Stimulated activated CD4-positive, alpha-beta T cell treated with anti-CD3 and anti-CD28 coated beads, Interleukin-12 subunit alpha, Interleukin-12 subunit beta, amount 100 ng/mL, for 4 hours (primary cell): ENCODE results near the gene TIMM8A.

Source experiments
- DNase-seq: peaks from one replicate; pipeline ENCODE4 v3.0.0-alpha.2; 2020

The TIMM8A gene, protein sequence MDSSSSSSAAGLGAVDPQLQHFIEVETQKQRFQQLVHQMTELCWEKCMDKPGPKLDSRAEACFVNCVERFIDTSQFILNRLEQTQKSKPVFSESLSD

DNA sequence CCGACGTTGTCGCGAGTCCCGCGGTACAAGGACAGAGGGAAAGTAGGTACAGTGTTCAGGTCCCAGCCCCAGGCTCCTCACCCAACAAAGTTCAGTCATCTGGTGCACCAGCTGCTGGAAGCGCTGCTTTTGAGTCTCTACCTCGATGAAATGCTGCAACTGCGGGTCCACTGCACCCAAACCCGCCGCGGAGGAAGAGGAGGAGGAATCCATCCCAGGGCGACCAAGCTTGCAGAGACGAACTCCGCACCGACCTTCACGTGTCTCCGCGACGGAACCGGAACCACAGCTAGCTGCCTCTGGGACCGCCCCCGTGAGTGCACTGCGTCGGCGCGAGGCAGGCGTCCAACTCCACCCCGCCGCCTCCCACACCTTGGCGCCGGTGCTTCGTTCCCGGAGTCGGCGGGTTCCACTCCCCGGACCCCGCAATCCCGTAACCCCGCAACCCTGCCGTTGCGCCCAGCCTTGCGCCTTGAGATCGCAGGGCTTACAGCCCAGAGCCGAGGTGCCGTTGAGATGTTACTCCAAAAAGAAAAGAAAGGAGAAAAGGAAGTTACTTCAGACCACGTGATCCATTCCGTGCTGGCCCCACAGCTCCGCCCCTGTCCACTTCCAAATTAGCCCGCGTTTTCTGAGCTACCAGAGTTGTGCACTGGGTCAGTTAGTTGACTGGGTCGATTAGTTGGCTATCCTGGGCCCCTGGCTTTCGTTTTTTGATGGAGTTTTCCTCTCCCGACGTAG, at the start of gene TIMM8A:
Gene TIMM8A, minus strand, starts transcription at position 291 of the 741 bp plus-strand sequence. Its CDS starts 78 bp downstream, at position 213.
- peak; percentile 73 for DNase-seq

DNA sequence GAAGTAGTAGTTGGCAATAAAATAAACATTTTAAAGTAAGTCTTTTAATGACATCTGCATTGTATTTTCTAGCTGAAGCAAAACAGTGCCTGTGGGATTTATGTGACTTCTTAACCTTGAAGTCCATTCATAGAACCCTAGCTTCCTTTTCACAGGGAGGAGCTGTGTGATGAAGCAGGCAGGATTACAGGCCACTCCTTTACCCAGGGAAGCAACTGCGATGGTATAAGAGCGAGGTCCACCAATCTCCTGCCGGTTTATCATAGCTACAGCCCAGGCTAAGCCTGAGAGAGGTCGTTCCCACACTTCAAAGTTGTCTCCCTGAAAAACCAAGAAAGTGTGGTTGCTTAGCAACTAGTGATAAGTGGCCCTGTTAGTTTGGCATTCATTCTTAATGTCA, 49.2 kb upstream of the TIMM8A start:
- no peak for DNase-seq

DNA sequence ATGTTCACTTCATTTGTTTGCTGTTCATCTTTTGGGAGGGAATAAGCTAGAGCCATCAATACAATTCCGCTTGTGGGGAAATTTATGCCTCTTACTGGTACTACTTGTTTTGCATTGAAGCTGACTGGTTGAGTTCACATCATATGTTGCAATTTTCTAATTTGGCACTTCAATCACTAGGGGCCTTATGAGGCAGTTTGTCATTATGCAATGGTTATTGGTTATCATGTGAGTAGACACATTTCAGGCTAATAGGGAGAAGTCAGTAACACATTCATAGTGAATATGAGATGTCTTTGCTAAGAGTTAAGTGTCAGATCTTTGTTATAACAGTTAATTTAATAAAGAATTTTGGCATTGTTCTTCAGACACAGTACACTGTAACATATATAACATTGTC, 47.2 kb upstream of the TIMM8A start:
- no peak for DNase-seq

DNA sequence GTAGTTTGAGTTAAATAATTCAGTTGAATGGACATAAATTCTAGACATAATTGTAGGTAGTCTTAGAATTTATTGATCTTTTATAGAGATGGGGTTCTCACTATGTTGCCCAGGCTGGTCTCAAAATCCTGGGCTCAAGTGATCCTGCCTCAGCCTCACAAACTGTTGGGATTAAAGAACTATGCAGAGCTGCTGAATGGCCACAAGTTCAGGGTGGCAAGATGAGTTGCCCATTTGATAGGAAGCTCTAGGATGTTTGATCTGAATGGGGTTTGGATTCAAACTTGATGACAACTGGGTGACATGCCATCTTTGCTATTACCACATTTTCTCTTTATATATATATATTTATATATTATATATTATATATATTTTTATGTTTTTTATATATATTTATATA, 45.8 kb upstream of the TIMM8A start:
- DNase-seq = no peak

DNA sequence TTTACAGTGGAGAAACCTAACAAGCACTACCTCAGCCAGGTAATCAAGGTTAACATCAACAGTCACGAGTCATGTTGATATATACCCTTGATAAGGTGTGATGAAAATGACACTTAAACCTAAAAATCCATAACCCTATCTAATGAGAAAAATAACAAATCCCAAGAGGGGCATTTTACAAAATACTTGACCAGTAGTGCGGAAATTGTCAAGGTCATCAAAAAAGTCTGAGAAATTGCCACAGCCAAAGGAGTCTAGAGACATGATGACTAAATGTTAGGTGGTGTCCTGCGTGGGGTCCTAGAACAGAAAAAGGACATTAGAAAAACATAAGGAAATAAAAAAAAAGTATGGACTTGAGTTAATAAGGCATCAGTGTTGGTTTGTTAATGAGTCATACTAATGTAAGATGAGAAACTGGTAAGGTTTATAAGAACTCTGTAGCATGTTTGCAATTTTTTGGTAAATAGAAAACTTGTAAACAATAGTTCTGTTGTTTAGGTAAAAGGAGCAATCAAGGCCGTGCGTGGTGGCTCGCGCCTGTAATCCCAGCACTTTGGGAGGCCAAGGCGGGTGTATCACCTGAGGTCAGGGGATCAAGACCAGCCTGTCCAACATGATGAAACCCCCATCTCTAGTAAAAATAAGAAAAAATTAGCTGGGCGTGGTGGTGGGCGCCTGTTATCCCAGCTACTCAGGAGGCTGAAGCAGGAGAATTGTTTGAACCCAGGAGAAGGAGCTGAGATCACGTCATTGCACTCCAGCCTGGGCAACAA, 45.2 kb upstream of the TIMM8A start:
- no peak for DNase-seq

DNA sequence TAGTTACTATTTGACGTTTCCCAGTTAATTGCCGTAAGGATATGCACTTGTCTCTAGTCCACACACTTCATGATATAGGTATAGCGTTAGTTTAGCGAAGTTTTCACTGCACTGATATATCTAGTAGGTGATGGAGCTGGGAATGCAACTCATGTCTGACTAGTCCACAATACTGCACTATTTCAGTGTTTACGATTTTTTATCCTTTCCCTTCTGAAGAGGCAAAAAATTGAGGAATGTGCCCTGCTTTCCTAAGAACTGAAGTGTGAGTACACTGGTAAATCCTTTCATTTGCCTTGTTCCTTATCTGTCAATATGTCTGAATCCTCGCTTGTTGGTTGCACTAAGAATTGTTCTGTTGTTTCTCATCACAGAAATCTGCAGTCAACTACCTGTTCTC, 43.3 kb upstream of the TIMM8A start:
- no peak for DNase-seq

DNA sequence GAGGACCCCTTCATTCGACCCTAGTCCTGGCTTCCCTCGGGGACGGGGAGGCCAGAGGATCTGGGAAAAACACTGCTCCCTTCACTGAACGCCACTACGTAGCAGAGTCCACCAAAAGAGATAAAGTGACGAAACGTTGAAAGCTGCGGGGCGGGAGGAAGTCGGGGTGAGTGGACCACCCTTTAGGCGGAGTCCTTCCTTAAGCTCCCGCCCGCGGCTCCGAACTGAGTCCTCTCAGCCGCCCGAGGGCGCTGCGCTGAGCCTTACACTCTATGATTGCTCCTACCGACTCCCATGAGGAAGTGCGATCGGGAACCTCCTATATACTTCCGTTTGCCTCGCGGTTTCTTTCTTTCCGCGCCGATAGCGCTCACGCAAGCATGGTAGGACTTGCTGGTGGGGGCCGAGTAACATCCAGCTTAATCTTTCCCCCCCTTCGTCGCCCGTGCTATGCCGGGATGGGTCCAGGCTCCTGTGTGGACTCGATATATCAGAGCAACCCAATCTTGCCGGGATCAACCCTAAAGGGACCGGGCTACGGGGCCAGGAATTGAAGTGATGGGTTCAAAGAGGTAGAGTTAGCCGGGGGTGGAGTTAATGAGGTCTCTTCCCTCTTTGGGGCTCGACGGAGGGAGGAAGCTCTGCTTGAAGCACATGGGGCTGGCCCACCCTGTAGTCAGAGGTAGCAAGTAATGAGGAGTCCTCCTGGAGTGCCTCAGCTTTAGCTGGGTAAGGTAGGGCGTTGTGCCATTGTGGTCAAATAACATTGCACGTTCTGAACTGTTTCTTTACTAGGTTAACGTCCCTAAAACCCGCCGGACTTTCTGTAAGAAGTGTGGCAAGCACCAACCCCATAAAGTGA, 42.4 kb upstream of the TIMM8A start, which contains the start of gene RPL36A:
Gene RPL36A, plus strand, starts transcription at position 348 of the 862 bp plus-strand sequence. Its CDS starts 33 bp downstream, at position 381.
- peak; percentile 76 for DNase-seq

DNA sequence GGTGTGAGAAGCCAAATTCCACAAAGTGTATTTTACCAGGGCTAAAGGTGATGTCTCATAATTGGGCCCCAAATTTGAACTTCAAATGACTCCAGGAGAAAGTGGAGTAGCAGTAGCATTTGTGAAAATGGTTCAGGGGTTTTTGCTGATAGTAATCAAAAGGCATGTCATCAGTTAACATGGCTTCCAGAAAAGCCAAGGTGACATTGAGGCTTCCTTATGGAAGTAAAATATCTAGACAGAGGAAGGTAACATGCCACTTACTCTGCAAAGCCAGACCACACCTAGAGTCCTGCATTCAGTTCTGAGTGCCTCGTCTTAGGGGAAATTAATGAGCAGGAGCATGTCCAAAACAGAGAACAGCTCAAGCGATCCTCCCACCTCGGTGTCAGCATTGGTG, 40.1 kb upstream of the TIMM8A start:
- DNase-seq = no peak

DNA sequence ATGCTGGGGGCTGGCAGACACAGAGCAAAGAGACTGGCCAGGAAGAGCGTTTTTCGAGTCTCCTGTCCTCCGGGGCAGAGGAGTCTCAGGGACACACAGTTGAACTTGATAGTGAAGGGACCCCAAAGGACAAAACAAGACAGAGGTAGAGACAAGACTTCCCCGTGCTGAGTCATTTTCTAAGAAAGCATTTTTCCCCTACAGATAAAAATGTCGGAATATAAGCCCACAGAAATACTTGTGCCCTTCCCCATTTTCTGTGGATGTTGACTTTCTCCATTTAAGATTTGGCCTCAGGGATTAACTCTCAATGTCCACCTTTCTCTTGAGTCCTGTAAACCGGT, 38.0 kb upstream of the TIMM8A start:
- DNase-seq = no peak

DNA sequence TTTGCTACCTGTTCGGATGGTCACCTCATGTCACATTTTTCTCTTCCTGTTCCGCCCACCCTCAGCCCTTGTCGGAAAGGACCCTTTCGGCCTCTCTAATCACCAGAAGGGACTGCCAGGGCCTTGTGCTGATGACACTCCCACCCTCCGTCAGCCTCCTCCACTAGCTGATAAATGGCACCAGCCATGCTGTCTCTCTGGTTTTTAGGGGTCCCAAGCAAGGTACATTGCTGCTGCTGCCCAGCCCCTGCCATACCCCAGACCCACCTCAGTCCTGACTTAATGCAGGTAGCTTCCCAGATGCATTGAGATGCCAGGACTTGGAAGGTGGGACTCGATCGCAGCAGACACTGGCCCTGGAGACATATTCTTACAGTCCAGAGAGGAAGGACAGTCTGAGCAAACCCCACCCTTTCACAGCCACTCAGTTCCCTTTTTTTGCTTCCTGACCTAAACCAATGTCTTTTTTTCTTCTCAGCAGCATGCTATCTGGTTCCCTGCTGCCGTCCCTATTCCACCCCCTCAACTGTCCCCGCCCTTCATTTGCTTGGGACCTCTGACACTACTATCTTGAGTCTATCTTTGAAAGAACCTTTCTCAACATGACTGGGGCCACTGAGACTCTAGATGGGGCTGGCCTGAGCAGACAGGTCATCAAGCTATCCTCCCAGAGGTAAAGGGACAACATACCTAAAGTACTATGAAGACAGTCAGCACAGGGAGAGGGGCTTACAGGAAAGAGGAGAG, 37.4 kb upstream of the TIMM8A start, which contains the start of gene BTK:
Gene BTK, minus strand, starts transcription at position 397 of the 747 bp plus-strand sequence. CDS start 10,907 bp downstream, outside the sequence.
- no peak for DNase-seq

DNA sequence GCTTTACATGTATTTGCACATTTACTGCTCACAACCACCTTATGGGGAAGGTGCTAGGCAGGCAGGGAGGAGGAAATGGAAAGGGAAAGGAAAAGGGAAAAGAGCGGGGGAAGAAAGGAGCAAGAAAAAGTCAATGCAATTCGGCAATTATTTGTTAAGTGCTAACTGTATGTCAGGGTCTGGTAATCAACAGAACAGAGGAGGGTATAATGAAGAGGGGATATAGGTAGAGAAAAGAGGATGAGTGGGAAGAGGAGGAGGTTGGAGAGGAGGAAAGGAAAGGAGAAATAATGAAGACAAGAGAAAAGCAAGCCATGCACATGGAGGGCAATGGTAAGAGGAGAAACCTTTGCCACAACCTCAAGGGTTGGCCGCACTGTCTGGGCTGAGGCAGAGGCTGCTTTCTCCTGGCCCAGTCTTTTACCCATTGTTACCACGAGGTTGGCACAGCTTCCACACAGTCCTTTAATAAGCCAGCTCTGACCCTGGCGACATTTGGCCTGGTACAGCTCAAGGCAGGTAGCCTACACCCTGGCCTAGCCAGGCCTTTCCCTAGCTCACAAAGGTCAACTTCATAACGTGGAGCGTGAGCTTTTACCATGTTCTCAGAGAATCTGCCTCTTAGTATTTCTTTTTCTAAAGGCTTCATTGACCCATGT, 36.6 kb upstream of the TIMM8A start:
- no peak for DNase-seq

DNA sequence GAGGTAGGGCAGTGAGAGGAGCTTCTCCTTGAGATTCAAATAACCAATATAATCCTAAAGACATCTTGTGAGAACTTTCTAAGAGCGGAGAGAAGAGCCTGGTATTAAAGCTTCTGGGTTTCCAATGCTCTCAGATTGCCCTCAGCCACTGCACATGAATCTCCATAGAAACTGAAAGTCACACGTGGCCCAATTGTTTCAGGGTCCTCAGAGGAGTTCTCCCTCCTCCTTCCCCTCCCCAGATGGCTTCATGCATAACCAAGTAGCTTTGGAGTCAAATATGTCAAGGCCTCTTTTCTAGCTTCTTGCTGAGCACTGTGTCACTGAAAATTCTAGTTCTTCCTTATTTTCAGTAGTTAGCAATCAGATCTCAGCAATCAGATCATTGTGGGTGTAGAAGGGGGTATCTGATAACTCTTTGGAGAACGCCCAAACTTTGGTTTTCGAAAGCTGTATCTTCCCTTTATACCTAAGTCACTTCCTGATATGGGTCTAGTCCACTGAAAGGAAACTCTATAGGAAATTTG, 35.2 kb upstream of the TIMM8A start:
- DNase-seq = no peak

DNA sequence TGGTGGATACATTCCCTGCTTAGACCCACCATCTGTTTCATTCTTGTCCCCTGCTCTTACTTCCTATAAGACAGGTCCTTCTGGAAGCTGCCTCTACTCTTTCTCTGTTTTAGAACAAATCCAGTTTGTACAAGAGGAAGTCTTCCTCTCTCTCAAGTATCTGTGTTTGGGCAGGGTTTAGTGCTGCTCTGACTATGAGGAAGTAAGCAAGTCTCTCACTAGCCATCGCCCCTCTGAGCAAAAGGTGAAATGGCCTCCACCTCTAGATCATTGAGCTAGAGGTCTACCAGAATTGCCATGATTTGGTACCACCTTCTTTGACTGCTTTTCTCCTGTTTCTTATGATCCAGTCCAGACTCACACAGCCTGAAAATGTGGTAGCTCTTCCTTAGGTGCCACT, 29.0 kb upstream of the TIMM8A start:
- no peak for DNase-seq

DNA sequence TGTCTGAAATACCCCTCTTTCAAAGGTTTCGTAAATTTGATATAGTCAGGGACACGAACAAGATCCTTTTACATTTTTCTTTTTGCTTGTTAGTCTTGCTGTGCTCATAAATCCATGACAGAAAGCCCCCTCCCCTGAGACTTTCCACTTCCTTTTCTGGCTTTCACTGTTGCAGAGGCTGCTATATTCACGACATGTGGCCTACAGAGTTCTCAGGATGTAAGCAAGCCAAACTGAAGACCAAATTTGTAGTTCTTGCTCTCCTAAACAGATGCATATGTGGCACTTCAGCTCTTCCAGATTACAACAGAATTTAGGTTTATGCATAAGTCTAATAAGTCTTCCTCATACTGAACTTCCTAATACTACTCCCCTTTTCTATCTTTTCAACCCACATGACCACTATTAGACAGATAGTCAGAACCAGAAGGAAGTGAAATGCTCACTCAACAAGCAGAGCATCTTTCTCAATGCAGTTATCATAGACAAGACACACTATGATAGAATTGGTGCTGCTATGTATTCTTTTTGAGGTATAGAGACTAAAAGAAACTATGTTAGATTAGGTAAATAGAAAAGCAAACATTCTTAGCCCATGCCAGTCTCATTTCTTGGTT, 22.5 kb upstream of the TIMM8A start:
- DNase-seq = no peak

DNA sequence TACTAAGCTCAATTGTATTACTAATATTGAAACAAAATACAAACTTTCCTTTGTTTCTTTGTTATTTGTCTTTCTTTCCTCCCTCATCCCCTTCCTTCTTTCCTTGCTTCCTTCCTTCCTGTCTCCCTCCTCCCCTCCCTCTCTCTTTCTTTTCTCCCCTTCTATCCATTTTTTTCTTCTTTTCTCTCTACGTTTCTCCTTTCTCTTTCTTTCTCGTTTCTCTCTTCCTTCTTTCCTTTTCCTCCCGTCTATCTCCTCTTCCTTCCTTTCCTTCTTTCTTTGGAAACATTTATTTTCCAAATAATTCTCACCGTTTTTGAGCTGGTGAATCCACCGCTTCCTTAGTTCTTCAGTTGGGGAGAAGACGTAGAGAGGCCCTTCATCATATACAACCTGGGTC, 21.1 kb upstream of the TIMM8A start:
- DNase-seq = no peak

DNA sequence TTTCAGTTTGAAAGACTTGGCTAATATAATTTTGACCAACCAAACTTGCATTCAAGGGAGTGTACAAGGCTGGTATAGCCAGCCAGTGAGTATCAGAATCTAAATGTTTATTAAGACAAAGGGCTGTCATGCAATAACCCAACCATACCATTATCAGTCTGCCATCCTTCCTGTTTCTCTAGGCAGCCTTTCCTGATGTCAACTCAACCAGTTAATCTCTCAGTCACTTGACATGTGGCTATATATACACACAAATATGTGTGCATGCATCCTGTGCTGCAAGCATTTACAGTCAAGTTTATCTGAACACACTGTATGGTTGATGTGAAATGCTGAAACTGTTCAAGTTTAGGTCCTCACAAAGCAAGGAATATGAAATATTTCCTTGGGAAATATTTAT, 20.3 kb upstream of the TIMM8A start:
- no peak for DNase-seq

DNA sequence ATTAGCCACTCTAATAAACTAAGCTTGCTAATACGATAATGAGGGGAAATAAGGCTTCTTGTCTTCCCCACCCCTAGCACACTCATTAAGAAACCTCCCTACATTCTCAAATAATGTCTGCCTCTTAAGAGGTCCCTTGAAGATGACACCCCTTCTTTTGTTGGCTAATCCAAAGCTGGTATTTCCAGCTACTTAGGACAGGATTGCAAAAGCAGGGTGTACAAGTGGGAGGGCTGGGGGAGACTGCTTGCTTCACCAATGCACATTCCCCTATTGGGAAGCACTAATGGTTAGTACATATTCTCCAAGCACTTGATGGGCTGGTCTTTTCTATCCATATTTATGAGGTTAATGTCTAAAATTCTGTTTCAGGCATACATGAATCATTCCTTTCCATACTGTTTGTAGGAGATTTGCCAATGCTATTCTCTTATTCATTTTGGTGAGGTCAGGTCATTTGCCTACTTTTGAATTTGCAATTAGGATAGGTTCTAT, 16.8 kb upstream of the TIMM8A start:
- no peak for DNase-seq

DNA sequence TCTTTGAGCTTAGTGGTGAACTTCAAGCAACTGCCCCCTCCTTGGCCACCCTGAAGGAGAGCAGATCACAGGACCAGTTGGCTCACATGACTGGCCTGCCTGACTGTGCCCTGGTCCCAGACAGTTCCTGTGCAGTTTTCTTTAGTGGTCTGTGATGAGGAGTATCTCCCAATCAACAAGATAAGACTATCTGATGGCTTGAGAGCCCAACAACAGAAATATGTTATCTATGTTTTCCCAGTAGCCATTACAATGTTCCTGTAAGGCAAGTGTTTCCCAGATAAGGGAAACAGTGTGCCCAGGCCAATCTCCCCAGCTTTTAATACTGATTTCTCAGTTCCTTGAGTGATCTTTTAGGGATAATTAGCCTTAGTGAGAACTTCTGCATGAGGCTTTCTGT, 14.2 kb upstream of the TIMM8A start:
- DNase-seq = no peak

DNA sequence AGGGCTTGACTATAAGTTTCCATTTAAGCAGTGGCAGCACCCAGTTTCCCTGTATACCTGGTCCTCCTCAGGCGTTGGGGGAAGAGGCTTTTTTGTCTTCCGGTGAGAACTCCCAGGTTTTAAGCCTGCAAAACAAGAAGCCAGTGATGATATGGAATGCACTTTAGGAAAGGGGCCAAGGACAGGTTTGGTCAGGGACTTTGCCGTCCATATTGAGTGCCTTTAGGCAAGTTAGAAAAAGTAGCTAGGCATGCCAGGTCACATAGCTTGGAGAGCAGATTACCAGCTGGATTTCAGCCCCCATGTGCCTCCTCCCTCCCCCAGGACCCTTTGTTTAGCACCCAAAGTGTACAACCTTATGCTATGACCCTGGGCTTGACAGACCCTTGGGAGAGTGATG, 13.6 kb upstream of the TIMM8A start:
- DNase-seq = no peak

DNA sequence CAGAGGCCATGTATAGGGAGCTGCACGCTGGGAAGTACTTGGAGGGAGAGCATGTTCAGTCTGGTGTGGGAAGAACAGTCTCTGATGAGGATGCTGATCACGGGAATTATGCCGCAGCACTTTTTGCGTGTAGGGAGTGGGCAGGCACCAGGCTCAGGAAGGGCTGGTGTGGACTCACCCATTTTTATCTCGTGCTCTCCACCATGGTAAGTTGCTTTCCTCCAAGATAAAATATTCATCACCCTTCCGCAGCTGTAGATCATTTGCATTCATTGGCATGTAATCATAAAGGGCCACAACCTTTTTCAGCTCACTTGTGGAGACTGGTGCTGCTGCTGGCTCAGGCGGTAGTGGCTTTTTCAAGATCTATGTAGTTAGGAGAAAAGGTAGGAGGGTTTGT, 11.8 kb upstream of the TIMM8A start:
- no peak for DNase-seq

DNA sequence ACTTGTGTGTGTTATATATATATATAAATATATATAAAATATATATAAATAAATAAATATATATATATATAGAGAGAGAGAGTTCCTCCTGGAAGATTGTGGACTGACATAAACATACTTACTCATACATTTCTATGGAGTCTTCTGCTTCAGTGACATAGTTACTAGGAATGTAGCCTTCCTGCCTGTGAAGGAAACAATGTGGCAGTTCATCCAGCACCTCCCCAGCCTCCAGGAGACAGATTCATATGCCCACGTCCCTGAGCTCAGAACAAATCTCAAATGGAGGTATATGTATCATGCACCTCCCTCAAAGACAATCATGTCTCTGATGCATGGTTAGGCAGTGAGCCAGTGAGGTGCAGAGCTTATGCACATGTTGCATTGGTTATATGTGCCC, 11.4 kb upstream of the TIMM8A start:
- DNase-seq = no peak
